ENCODE measurements around the gene PPP3CB.
A peak's percentile ranks its signal among the peaks of the same experiment; 100 is the strongest.
"Not testable (repeated sequence)": the region's sequence is repeated elsewhere in the genome, so short reads cannot be mapped to it uniquely, and the experiment has no call there.

PPP3CB gene

GRCh38 chr10:73414230-73414945, 81.4 kb downstream of the PPP3CB start:
- DNase-seq (ENCODE audit: low read depth in 2 of 2), result no peak

GRCh38 chr10:73413528-73414229, 82.1 kb downstream of the PPP3CB start, which contains the start of gene ANXA7:
Gene ANXA7 (minus strand): TSS chr10:73414058. CDS start chr10:73400856, 13,202 bp downstream.
- DNase-seq (ENCODE audit: low read depth in 2 of 2), result peak; percentile 91 to 92

GRCh38 chr10:73413108-73413527, 82.7 kb downstream of the PPP3CB start:
- DNase-seq (ENCODE audit: low read depth in 2 of 2), result no peak

- no peak for DNase-seq (ENCODE audit: low read depth in 2 of 2)
Observed at GRCh38 chr10:73410897-73411296, 84.9 kb downstream of the PPP3CB start.

GRCh38 chr10:73408978-73409521, 86.8 kb downstream of the PPP3CB start:
- no peak for DNase-seq (ENCODE audit: low read depth in 2 of 2)

GRCh38 chr10:73408061-73408460, 87.8 kb downstream of the PPP3CB start:
- no peak for DNase-seq (ENCODE audit: low read depth in 2 of 2)

GRCh38 chr10:73407495-73407894, 88.3 kb downstream of the PPP3CB start:
- no peak for DNase-seq (ENCODE audit: low read depth in 2 of 2)

GRCh38 chr10:73406846-73407245, 89.0 kb downstream of the PPP3CB start:
- no peak for DNase-seq (ENCODE audit: low read depth in 2 of 2)

GRCh38 chr10:73405556-73405955, 90.3 kb downstream of the PPP3CB start:
- no peak for DNase-seq (ENCODE audit: low read depth in 2 of 2)

GRCh38 chr10:73404690-73405089, 91.1 kb downstream of the PPP3CB start:
- no peak for DNase-seq (ENCODE audit: low read depth in 2 of 2)

GRCh38 chr10:73401636-73402035, 94.2 kb downstream of the PPP3CB start:
- DNase-seq (ENCODE audit: low read depth in 2 of 2), result no peak

- no peak for DNase-seq (ENCODE audit: low read depth in 2 of 2)
Observed at GRCh38 chr10:73399063-73399462, 96.8 kb downstream of the PPP3CB start.

GRCh38 chr10:73398024-73398423, 97.8 kb downstream of the PPP3CB start:
- DNase-seq (ENCODE audit: low read depth in 2 of 2), result no peak

- DNase-seq (ENCODE audit: low read depth in 2 of 2), result not testable (repeated sequence)
Observed at GRCh38 chr10:73394325-73394724, 101.5 kb downstream of the PPP3CB start.

GRCh38 chr10:73388228-73388627, 107.6 kb downstream of the PPP3CB start:
- no peak for DNase-seq (ENCODE audit: low read depth in 2 of 2)

- no peak for DNase-seq (ENCODE audit: low read depth in 2 of 2)
Observed at GRCh38 chr10:73386583-73386982, 109.2 kb downstream of the PPP3CB start.

Data from activated CD4-positive, alpha-beta T cell treated with anti-CD3 and anti-CD28 coated beads for 24 hours (primary cell).